T-helper 17 cell (primary cell): ENCODE data around the gene NDC80. TPM values are rescaled to one million over a fixed set of nuclear protein-coding genes. Genes with fewer than 3 reads are reported as not detected.
"Not testable (repeated sequence)": the region's sequence is repeated elsewhere in the genome, so short reads cannot be mapped to it uniquely, and the experiment has no call there.

Experiments used
- ATAC-seq: fragments of 150-1000 bp; cut with Tn5 transposase; 2 replicates; pipeline ENCODE4 v1.10.0; 2021; ENCODE audit warnings: mild to moderate bottlenecking, moderate library complexity
- DNase-seq, 3 donors: peaks; one replicate each; pipeline versions ENCODE4 v3.0.0 to v3.0.0-alpha.2; 2020 to 2021
- H3K9me3 ChIP-seq: one replicate; pipeline ENCODE4 v1.7.0; 2013; ENCODE audit warnings: low read length, mild to moderate bottlenecking; ENCODE audit not compliant: control insufficient read depth, poor library complexity, severe bottlenecking
- H3K27ac Mint-ChIP-seq: one replicate; pipeline ENCODE4 v1.8.0; 2022; ENCODE audit warnings: mild to moderate bottlenecking, moderate library complexity, mixed read lengths
- H3K27me3 Mint-ChIP-seq: one replicate; pipeline ENCODE4 v1.8.0; 2022; ENCODE audit warnings: mixed read lengths
- H3K36me3 Mint-ChIP-seq: one replicate; pipeline ENCODE4 v1.8.0; 2022; ENCODE audit warnings: low read depth, mixed read lengths
- H3K4me1 Mint-ChIP-seq: one replicate; pipeline ENCODE4 v1.8.0; 2022; ENCODE audit warnings: mild to moderate bottlenecking, mixed read lengths
- H3K4me3 Mint-ChIP-seq: one replicate; pipeline ENCODE4 v1.8.0; 2022; ENCODE audit warnings: mild to moderate bottlenecking, moderate library complexity, mixed read lengths
- total RNA-seq, 4 donors: library from RNA in 2 of 4; stranded (reverse) in 2 of 4; gene quantifications; one replicate each; pipeline ENCODE4 v1.2.3 and lab custom pipeline; 2022 to 2026

The NDC80 gene
- 1 to 10 TPM; 8.2 to 9.6 TPM for total RNA-seq
- 10.9 to 13.3 reads per million in 2 donors for total RNA-seq (lab: John Stamatoyannopoulos, UW)

- no peaks in the 10 kb centered on the region for H3K9me3 ChIP-seq
- DNase-seq (peak; percentile 68 to 72 (median 70)), ATAC-seq (peak; percentile 83)
- Mint-ChIP-seq H3K4me1 (peaks cover 44% of the 10 kb centered on the region), H3K27ac (peak within 1 kb of the TSS; percentile 100), H3K36me3 (peaks cover 4% of the 10 kb centered on the region), H3K4me3 (peak within 1 kb of the TSS; percentile 99), H3K27me3 (no peaks in the 10 kb centered on the region)
Measured at GRCh38 chr18:2571200-2572170, at the start of gene NDC80, which contains the start of gene METTL4. TSS of gene NDC80 (plus strand) at chr18:2571557. CDS start at chr18:2572986, 1,429 bp downstream. TSS of gene METTL4 (minus strand) at chr18:2571505. CDS start at chr18:2567216, 4,289 bp downstream.

- Mint-ChIP-seq H3K36me3 (peaks cover 4% of the 10 kb centered on the region), H3K27me3 (no peaks in the 10 kb centered on the region), H3K4me3 (no peak overlapping the region), H3K27ac (no peak overlapping the region), H3K4me1 (peaks cover 2% of the 10 kb centered on the region)
- no peak for DNase-seq
- no peak for ATAC-seq
- H3K9me3 ChIP-seq = no peaks in the 10 kb centered on the region
Measured at GRCh38 chr18:2522112-2522511, 49.2 kb upstream of the NDC80 start.

DNA sequence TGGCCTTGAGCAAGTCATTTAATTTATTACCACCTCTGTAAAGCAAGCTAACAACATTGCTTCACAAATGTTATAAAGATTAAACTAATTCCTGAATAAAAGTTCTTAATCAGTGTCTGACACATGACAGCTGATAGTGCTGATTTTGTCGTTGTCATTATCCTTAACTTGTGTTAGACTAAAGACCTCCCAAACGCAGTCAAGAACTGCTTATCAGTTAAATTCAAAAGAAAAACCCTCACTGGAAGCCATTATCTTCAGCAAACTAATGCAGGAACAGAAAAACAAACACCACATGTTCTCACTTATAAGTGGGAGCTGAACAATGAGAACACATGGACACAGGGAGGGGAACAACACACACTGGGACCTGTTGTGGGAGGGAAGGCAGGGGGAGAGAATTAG lies 46.6 kb upstream of the NDC80 start:
- H3K27ac Mint-ChIP-seq, ATAC-seq: not testable (repeated sequence)

DNA sequence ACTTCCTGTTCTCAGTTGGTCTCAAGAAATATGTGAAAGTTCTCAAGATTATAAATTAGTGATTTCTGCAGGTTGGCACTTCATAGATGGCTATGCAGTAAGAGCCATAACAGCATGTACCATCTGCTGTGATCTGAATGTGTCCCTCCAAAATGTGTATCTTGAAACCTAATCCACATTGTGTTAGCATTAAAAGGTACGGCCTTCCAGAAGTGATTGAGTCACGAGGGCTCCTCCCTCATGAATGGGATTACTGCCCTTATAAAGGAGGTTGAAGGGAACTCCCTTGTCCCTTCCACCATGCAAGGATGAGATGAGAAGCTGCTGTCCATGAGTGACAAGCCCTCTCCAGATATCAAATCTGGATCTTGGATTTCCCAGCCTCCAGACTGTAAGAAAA lies 45.0 kb upstream of the NDC80 start:
- peaks cover 6% of the 10 kb centered on the region for H3K36me3 Mint-ChIP-seq
- H3K27ac Mint-ChIP-seq = no peak overlapping the region
- H3K27me3 Mint-ChIP-seq = no peaks in the 10 kb centered on the region
- peaks cover 2% of the 10 kb centered on the region for H3K4me1 Mint-ChIP-seq
- DNase-seq (no peak), ATAC-seq (no peak)
- H3K9me3 ChIP-seq = no peaks in the 10 kb centered on the region
- no peak overlapping the region for H3K4me3 Mint-ChIP-seq

More for the DNA sequence above, 46.6 kb upstream of the NDC80 start:
- H3K4me3 Mint-ChIP-seq, DNase-seq, H3K27me3 Mint-ChIP-seq, H3K9me3 ChIP-seq, H3K36me3 Mint-ChIP-seq, H3K4me1 Mint-ChIP-seq: not testable (repeated sequence)

GRCh38 chr18:2529154-2529553 lies 42.2 kb upstream of the NDC80 start:
- Mint-ChIP-seq H3K27me3 (no peaks in the 10 kb centered on the region), H3K27ac (no peak overlapping the region), H3K36me3 (peaks cover 7% of the 10 kb centered on the region), H3K4me1 (no peaks in the 10 kb centered on the region), H3K4me3 (no peak overlapping the region)
- no peak for DNase-seq
- H3K9me3 ChIP-seq = no peaks in the 10 kb centered on the region
- no peak for ATAC-seq

DNA sequence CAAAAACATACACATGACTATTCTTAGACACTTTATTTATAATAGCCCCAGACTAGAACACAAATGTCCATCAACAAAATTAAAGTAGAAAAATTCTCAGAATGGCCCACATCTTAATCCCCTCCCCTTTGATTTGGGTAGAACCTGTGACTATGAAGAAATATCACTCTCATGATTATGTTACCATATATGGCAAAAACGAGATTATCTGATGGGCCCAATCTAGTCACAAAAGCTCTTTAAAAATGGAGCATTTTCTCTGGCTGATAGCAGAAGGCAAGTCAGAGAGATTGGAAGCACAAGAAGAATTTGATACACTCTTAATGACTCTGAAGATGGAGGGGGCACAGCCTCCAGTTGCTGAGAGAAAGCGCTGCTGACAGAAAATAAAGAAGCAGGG lies 39.6 kb upstream of the NDC80 start:
- H3K4me1 Mint-ChIP-seq = peaks cover 4% of the 10 kb centered on the region
- no peak overlapping the region for H3K4me3 Mint-ChIP-seq
- ATAC-seq (no peak), DNase-seq (no peak)
- no peaks in the 10 kb centered on the region for H3K9me3 ChIP-seq
- H3K27me3 Mint-ChIP-seq = no peaks in the 10 kb centered on the region
- no peak overlapping the region for H3K27ac Mint-ChIP-seq
- peaks cover 16% of the 10 kb centered on the region for H3K36me3 Mint-ChIP-seq

- ATAC-seq (no peak), DNase-seq (no peak)
- Mint-ChIP-seq H3K36me3 (peaks cover 16% of the 10 kb centered on the region), H3K27ac (no peak overlapping the region), H3K27me3 (no peaks in the 10 kb centered on the region), H3K4me3 (no peak overlapping the region), H3K4me1 (peaks cover 4% of the 10 kb centered on the region)
- no peaks in the 10 kb centered on the region for H3K9me3 ChIP-seq
Measured at GRCh38 chr18:2532797-2533196, 38.6 kb upstream of the NDC80 start.

DNA sequence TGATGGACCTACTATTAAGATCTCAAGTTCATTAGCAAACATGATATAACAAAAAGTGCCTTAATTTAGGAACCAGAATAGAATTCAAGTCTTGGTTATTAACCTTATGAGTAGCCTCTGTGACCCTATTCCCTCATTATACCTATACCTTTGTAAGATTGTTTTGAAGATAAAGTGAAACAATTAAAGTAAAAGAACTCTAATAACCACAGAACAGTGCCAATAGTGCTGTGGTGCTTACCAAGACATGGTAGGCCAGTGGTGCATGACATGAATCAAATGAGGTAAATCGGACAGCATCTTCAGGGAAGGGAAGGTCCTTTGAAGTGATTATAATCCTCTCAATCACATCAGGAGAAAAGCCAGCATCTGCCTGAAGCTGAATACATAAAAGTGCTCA lies 36.5 kb upstream of the NDC80 start:
- no peaks in the 10 kb centered on the region for H3K27me3 Mint-ChIP-seq
- H3K27ac Mint-ChIP-seq = no peak overlapping the region
- no peak overlapping the region for H3K4me3 Mint-ChIP-seq
- H3K4me1 Mint-ChIP-seq = peaks cover 4% of the 10 kb centered on the region
- no peaks in the 10 kb centered on the region for H3K9me3 ChIP-seq
- H3K36me3 Mint-ChIP-seq = peaks cover 12% of the 10 kb centered on the region
- no peak for ATAC-seq
- DNase-seq = no peak

DNA sequence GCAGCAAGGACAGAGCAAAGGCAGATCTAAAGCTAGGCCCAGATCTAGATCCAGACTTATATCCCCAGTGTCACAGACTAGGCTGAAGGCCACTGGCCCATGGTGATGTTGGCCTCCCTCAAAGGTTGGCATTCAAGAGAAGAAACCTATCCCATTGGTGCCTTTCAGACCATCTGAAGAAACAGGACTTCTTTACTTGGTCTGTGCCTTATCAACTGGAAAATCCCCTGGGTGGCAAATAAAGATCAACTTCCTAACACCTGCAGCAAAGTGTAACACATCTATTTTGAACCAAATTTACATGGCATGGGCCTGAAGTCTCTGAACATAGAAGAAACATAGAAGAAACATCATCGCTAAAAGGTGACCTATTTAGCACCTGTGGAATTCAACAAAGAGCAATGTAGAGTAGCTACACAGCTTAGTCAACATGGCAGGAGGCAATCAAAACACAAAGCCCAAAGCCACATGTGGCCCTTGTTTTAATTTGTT lies 35.9 kb upstream of the NDC80 start:
- no peak overlapping the region for H3K27ac Mint-ChIP-seq
- no peak overlapping the region for H3K4me3 Mint-ChIP-seq
- ATAC-seq (no peak), DNase-seq (no peak)
- H3K9me3 ChIP-seq = no peaks in the 10 kb centered on the region
- peaks cover 4% of the 10 kb centered on the region for H3K4me1 Mint-ChIP-seq
- no peaks in the 10 kb centered on the region for H3K27me3 Mint-ChIP-seq
- H3K36me3 Mint-ChIP-seq = peaks cover 12% of the 10 kb centered on the region

- Mint-ChIP-seq H3K4me3 (no peak overlapping the region), H3K27ac (no peak overlapping the region), H3K36me3 (peaks cover 12% of the 10 kb centered on the region), H3K27me3 (no peaks in the 10 kb centered on the region), H3K4me1 (peaks cover 4% of the 10 kb centered on the region)
- no peak for DNase-seq
- ATAC-seq = no peak
- no peaks in the 10 kb centered on the region for H3K9me3 ChIP-seq
Measured at GRCh38 chr18:2536063-2536462, 35.3 kb upstream of the NDC80 start.

DNA sequence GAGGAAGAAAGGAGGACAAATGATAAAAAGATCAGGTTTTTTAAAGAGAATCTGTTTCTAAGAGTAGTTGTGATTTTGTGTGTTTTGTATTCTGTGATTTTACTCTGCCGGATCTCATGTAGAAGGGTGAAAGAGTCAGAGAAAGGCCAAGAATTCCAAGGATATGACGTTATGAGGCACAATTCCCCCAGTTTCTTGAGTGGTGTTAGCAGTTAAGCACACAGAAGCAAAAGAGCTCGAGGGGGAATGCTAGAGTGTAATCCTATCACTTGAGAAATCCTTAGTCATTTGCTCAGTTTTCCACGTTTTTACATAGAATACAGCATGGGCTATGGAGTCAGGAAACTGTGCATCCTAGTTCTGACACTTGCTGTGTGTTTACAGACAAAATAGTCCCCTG lies 34.9 kb upstream of the NDC80 start:
- DNase-seq = no peak
- ATAC-seq = no peak
- Mint-ChIP-seq H3K36me3 (peaks cover 12% of the 10 kb centered on the region), H3K4me1 (peaks cover 4% of the 10 kb centered on the region), H3K27me3 (no peaks in the 10 kb centered on the region), H3K27ac (no peak overlapping the region), H3K4me3 (no peak overlapping the region)
- no peaks in the 10 kb centered on the region for H3K9me3 ChIP-seq

DNA sequence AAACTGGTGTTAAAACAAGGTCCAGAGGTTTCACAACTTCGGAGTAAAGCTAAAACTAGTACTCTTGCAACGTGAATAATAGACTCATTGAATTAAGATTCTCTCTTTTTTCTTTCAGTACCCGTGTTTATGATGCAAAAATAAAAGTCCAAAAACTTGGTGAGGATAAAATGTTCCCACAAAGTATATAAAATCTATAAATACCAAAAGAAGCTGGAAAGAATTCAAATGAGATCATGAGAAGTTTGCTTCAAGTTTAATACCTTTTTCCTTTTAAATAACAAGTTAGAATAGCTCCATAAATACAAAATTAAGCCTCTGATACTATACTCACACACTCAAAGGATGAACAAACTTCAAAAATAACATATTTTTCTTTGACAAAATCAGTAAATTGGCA lies 34.1 kb upstream of the NDC80 start:
- DNase-seq = no peak
- Mint-ChIP-seq H3K27ac (no peak overlapping the region), H3K4me1 (peaks cover 4% of the 10 kb centered on the region), H3K4me3 (no peak overlapping the region), H3K27me3 (no peaks in the 10 kb centered on the region), H3K36me3 (peaks cover 12% of the 10 kb centered on the region)
- no peaks in the 10 kb centered on the region for H3K9me3 ChIP-seq
- ATAC-seq = no peak

DNA sequence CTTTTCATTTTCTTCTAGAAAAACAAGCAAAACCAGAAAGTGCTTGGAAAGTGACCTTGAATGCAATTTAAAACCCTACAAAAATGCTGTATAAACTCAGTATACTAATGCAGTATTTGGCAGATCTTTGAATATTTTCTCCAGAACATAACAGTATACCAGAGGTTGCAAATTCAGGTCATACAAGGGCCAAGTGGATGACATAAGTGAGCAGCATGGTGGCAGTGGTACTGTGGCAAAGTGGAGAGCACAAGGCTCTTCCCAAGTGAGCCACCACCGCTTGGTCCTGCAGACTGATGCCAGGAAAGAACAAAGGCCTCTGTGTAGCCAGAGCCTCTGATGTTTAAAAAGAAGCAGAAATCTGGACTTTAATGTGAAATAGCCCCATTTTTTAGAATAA lies 33.1 kb upstream of the NDC80 start:
- Mint-ChIP-seq H3K27ac (no peak overlapping the region), H3K36me3 (peaks cover 12% of the 10 kb centered on the region), H3K4me3 (no peak overlapping the region), H3K4me1 (peaks cover 4% of the 10 kb centered on the region), H3K27me3 (no peaks in the 10 kb centered on the region)
- no peaks in the 10 kb centered on the region for H3K9me3 ChIP-seq
- ATAC-seq (no peak), DNase-seq (no peak)
